Fibroblast of pulmonary artery (primary cell): ENCODE results near the gene GLDN.
"Not testable (repeated sequence)": the region's sequence is repeated elsewhere in the genome, so short reads cannot be mapped to it uniquely, and the experiment has no call there.

ENCODE experiments used
- DNase-seq: peaks from one replicate; pipeline ENCODE4 v3.0.0-alpha.2; 2010; ENCODE audit warnings: low read depth
- H3K4me3 ChIP-seq: replicated peaks from 2 replicates; pipeline ENCODE4 v1.5.1; 2011; ENCODE audit warnings: low read depth, mild to moderate bottlenecking, control low read depth, low read length, moderate library complexity
- TF ChIP-seq, protein P1 (sequence below): IDR thresholded peaks from 2 replicates; pipeline ENCODE4 v1.5.1; 2011; ENCODE audit warnings: mild to moderate bottlenecking, control low read depth, low read length, inconsistent platforms; ENCODE audit errors: missing control alignments

Gene GLDN

DNA sequence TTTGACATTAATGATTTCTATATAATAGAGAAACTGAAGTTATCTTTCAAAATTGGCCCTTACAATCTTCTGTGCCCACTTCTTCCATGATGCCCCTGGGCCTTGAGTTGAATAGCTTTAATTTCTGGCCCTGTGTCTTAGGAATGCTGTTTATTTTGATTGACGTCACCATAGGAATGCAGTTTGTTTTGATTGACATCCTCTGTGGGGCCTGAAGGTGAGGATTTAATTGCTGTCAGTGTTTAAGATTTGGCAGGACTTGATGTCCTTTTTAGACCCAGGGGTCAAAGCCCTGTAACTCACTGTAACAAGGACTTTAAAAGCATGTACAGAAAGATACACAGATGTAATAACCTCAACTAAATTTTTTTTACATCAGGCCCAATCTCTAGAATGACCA lies 83.3 kb downstream of the GLDN start:
- no peak for DNase-seq

DNA sequence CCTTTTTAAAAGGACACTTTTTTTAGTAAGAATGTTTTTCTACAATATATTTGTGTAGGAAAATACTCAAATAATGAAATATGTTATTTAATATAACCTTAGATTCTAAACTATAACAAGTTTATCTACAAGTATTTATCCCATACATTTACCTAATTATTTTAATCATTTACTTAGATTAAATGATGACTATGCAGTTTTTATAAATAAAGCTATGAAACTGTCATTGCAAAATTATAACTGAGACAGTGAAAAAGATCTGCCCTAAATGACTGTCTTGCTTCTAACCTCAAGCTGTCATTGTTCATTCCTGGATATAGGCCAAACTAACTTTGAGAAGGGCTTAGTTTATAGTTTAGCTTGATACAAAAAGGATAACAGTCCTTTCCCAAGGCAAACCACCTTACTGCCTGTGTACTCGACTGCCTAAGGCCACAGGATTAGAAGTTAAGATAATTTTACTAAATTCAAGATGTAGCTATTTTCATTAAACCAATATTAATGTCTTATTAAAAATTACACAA lies 84.1 kb downstream of the GLDN start:
- TF ChIP-seq, protein P1, sequence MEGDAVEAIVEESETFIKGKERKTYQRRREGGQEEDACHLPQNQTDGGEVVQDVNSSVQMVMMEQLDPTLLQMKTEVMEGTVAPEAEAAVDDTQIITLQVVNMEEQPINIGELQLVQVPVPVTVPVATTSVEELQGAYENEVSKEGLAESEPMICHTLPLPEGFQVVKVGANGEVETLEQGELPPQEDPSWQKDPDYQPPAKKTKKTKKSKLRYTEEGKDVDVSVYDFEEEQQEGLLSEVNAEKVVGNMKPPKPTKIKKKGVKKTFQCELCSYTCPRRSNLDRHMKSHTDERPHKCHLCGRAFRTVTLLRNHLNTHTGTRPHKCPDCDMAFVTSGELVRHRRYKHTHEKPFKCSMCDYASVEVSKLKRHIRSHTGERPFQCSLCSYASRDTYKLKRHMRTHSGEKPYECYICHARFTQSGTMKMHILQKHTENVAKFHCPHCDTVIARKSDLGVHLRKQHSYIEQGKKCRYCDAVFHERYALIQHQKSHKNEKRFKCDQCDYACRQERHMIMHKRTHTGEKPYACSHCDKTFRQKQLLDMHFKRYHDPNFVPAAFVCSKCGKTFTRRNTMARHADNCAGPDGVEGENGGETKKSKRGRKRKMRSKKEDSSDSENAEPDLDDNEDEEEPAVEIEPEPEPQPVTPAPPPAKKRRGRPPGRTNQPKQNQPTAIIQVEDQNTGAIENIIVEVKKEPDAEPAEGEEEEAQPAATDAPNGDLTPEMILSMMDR = no peak

More for the DNA sequence above, 83.3 kb downstream of the GLDN start:
- no peak overlapping the region for H3K4me3 ChIP-seq
- TF ChIP-seq, protein P1 = no peak

GRCh38 chr15:51438526-51438925 lies 97.1 kb downstream of the GLDN start:
- TF ChIP-seq, protein P1 = no peak
- H3K4me3 ChIP-seq = no peak overlapping the region
- DNase-seq = no peak

More for the DNA sequence above, 84.1 kb downstream of the GLDN start:
- DNase-seq = peak; percentile 11
- no peak overlapping the region for H3K4me3 ChIP-seq

- DNase-seq = no peak
- H3K4me3 ChIP-seq = no peak overlapping the region
- TF ChIP-seq, protein P1 = no peak
These were observed 101.9 kb downstream of the GLDN start for GRCh38 chr15:51443282-51443914.

- no peak overlapping the region for H3K4me3 ChIP-seq
- DNase-seq = no peak
- TF ChIP-seq, protein P1 = no peak
These were observed 102.7 kb downstream of the GLDN start for GRCh38 chr15:51444112-51444511.

DNA sequence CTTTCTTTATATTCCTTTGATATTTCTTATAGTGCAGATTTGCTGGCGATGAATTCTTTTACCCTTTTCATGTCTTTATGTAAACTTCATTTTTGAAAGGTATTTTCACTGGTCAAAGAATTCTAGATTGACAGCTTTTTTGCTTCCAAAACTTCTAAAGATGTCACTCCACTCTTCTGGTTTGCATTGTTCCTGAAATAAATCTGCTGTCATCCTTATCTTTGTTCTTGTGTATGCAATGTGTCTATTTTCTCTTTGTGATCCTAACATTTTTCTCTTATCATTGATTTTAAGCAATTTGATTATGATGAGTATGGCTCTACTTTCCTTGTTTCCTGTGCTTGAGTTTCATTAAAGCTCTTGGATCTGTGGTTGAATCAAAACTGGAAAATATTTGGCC lies 103.4 kb downstream of the GLDN start:
- no peak for DNase-seq

DNA sequence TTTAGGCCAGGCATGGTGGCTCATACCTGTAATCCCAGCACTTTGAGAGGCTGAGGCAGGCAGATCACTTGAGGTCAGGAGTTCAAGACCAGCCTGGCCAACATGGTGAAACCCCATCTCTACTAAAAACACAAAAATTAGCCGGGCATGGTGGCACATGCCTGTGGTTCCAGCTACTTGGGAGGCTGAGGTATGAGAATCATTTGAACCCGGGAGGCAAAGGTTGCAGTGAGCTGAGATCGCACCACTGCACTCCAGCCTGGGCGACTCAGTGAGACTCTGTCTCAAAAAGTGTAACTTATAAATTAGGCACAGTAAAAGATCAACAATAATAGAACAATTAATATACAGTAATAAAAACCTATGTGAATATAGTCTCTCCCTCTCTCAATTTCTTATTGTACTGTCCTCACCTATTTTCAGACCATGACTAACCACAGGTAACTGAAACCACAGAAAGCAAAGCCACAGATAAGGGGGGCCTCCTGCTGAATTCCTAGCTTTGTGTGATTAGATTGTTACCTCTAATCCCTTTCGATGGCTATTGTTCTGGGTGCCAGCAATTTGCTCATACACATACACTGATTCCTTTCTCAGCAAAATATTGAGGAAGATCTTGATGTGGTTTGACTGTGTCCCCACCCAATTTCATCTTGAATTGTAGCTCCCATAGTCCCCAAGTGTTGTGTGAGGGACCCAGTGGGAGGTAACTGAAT lies 104.7 kb downstream of the GLDN start:
- not testable (repeated sequence) for DNase-seq, H3K4me3 ChIP-seq

More for the DNA sequence above, 103.4 kb downstream of the GLDN start:
- H3K4me3 ChIP-seq = no peak overlapping the region
- TF ChIP-seq, protein P1 = no peak
